HG02938 (cell line): ENCODE measurements around the gene SPRR1A.
"Not testable (repeated sequence)": the region's sequence is repeated elsewhere in the genome, so short reads cannot be mapped to it uniquely, and the experiment has no call there.

Experiments used
- ATAC-seq: cut with Tn5 transposase; IDR thresholded peaks from one replicate; pipeline ENCODE4 v1.9.1; 2021; ENCODE audit warnings: mild to moderate bottlenecking, moderate library complexity; ENCODE audit not compliant: unreplicated experiment

SPRR1A gene

DNA sequence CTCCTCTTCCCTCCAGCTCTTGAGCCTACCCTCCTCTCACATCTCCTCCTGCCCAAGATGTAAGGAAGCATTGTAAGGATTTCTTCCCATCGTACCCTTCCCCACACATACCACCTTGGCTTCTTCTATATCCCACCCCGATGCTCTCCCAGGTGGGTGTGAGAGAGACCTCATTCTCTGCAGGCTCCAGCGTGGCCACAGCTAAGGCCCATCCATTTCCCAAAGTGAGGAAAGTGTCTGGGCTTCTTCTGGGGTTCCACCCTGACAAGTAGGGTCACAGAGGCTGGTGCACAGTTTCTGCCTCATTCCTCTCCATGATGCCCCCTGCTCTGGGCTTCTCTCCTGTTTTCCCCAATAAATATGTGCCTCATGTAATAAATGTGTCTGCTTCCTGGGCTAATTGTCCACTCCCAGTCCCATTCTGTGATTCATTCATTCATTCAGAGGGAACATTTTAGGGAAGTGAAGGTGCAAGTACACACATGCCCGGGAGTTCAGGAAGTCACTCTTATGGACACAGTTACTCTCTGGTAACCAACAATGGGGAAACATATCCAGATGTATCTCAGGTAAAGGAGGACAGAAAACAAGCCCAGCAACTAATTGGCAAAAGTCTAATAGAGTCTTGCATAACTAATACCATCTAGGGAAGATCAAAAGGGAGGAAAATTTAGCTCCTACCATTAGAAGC is 11.5 kb upstream of the SPRR1A start:
- ATAC-seq = no peak

DNA sequence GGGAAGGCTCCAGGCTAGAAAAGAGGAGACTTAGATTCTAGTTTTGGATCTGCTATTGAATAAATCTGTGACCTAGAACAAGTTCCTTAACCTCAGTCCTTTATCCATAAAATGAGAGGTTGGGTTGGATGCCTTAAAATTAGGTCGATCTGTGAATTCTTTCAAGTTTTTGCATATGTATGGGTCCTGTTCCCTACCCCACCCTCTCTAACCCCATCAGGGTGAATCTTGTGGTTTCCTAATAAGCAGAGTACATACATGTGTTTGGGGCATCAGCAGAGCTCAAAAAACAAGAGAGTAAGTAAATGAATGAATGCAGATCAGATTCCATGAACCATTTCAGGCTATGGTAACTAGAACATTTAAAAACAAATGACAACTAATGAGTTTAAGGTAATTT is 7.2 kb upstream of the SPRR1A start:
- ATAC-seq = no peak

DNA sequence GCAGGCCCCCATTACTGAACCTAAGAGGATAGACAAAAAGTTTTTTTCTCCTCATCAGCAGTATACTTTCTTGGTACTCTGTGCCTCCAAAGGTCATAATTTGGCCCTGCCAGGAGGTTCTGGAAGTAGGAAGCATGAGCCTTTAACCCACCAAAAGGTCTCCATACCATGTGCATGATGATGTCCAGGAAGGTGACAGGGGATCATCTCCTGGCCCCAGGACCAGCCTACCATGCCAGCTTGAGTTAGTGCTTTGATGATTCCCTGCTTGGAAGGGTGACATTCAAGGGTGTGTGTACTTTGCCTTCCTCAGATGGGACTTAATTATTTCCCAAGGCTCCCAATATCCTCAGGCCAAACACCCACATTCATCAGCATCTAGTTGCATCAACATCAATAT is 6.3 kb upstream of the SPRR1A start:
- ATAC-seq = no peak

DNA sequence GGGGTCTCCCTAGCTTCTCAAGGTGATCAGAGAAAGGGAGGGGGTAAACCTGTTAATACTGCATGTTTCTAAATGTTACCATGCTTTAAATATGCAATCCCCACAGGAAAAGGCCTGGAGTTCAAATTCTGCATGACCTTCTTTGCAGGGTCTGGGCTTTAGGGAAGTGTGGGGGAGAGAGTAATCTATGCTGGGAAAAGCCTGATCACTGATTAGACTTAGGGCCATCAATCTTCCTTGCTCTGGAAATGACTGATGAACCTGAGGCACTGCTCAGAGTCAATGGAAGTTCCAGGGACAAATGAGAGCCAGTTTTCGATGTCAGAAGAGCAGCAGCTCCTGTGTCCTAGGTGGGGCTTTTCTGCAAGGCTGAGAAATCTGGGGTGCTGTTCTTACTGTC is 3.2 kb upstream of the SPRR1A start:
- ATAC-seq = no peak

DNA sequence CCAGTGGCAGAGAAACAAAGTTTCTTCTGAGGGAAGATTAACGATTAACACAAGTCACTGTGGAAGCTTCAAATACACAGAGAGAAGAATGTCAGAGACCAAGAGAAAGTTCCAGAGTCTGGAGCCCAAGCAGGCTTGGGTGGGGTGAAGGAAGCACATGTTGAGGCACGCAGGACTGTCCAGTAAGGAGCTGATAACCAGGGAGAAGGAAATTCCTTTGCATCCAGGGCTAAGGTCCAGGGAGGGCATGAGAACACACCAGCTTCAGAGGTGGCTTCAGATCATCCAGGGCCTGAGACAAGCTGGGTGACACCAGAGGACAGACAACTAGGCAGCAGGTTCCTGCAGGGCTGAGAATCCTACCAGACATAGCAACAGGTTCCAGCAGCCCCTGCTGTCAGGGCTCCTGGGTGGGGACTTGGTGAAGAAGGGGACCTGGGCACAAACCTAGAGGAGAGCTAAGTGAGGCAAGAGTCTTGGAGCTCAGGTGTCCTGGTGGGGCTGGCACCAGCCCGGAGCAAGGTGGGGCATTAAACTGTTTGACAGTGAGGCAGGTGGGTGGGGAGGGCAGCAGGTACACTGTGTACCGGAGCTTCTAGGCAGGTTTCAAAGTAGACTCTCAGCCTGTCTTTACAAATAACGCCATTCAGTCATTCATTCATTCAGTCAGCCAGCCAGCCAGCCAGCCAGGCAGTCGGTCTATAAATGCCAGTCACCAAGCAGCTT is 2.6 kb upstream of the SPRR1A start:
- ATAC-seq = no peak

DNA sequence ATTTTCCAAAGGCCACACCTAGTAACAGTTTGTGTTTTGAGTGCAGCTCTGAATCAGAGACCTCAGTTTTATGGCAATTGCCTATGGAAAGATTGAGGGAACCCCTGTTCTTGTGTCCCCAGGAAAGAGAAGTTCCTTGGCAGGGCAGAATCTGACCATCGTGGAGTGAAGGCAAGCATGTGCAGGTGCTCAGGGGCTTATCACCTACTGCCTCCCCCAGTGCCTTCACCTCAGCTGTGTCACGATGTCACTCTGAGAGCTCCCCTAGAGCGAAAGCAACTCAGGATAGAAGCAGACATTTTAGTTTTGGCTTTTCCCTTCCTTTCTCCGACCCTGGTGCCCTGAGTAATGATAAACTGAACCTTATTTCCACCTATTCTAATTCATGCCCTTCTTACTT is 1.8 kb upstream of the SPRR1A start:
- ATAC-seq = no peak

DNA sequence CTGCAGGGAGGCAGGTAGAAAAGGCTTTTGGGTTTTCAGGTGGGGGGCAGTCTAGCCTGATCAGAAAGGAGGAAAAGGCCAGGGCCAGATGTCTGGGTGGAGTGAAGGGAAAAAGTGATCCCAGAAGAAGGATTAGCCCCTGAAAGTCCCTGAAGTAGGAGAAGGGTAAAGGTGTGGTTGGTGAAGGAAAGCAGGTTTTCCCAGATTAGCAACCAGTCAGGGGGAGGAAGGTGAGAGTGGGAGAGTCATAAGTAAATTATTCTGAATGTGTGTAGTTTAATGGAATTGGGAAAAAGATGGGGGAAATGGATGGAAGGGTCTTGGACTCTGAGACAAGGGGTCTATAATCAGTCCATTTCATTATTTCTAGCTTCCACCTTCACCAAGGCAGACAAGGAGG is 647 bp upstream of the SPRR1A start:
- ATAC-seq = no peak

DNA sequence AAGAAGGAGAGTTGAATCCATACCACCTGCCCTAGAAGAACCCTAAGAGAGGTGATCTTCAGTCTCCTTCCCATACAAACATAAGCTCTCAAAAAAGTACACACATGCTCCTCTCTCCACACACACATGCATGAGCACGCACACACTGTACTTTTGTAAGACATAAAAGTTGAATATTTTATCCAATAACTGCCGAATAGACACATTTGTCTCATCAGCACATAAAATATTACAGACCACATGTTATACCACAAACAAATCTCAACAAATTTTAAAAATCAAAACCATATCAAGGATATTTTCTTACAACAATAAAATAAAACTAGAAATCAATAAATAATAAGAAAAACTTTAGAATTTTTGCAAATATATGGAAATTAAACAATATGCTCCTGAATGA is 2.7 kb downstream of the SPRR1A start:
- no peak for ATAC-seq

DNA sequence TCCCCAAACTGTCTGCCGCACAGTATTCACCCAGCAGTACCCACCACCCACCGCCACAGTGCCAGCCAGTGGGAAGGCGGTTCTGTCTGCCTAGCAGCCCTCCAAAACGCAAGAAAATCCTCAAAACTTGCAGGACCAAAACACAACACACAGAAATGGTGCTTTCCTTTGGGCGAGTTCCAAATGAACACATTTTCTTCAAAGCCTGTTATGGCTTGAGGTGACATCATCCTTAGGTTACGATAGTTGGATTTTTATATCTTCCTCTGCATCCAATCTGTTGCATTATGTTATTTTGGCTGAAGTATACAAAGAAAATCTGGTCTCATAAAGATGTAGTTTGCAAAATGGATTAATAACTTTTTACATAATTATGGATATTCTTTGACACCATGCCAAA is 9.3 kb downstream of the SPRR1A start:
- no peak for ATAC-seq

DNA sequence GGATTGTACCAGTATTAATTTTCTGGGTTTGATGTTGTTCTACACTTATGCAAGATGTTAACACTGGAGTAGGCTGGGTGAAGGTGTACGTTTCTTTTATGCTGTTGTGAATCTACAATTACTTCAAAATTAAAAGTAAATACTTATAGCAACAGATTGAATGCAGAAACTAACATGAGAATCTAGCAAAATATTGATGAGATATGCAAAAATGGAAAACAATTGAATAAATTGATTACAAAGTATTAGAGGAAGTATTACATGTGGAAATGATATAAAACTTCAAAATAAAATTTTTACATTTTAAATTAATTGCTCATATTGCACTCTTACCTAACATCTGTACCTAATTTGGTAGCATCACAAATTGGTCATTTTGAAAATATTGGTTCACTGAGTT is 12.0 kb downstream of the SPRR1A start:
- ATAC-seq = no peak

DNA sequence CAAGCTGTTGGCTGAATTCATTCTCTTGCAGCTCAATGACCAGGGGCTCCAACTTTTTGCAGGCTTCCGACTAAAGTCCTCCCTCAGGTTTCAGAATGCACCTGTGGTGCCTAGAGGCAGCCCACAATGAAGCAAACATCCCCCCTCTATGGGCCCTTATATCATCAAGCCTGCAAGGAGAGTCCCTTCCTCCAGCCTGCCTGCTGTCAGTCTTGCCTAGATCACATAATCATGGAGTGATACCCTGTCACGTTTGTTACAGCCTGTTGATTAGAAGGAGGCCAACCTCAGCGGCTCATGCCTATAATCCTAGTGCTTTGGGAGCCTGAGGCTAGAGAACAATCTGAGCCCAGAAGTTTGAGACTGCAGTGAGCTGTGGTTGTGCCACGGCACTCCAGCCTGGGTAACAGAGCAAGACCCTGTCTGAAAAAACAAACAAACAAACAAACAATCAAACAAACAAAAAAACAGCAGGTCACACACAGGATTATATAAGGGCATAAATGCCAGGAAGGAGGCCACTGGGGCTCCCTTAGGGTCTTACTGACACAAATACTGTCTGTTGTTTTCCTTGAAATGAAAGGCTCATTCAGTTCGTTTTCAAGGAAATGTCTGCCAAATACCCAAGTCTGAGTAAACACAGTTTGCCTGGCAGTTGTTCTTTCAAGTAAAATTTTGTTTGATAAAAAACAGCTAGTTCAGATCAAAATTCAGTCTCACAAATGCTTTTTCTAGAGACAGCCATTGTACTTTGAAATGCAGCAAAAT is 12.9 kb downstream of the SPRR1A start:
- no peak for ATAC-seq

DNA sequence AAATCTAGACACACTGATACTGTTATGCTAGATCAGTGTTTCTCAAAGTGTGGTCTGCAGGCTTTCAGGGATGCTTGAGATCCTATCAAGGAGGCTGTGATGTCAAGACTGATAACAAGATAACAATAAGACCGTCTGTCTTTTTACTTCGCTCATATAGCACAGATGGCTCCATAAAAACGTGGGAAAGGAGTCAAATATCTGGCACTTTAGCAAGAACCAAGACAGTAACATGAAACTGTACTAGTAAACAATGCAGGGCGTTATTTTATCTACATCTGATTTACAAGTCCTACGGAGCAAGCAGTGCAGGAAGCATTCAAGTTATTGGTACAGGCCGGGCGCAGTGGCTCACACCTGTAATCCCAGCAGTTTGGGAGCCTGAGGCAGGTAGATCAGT is 14.0 kb downstream of the SPRR1A start:
- ATAC-seq = no peak

DNA sequence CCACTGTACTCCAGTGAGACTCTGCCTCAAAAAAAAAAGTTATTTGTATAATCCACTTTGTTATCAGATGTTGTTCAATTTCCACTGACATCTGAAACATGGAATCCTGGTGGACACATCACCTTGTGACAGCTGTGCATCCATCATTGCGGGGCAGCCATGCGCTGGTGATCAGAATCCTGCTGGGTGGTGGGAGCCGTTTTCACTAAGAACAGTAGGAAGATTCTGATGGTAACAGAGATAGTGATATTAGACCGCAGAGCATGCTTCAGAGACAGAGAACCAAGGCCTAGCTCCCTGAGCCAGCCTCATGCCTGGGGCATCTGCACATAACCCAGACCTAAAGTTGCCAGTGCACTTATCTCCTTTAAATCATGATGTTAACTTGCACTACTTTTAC is 14.6 kb downstream of the SPRR1A start:
- ATAC-seq = no peak

DNA sequence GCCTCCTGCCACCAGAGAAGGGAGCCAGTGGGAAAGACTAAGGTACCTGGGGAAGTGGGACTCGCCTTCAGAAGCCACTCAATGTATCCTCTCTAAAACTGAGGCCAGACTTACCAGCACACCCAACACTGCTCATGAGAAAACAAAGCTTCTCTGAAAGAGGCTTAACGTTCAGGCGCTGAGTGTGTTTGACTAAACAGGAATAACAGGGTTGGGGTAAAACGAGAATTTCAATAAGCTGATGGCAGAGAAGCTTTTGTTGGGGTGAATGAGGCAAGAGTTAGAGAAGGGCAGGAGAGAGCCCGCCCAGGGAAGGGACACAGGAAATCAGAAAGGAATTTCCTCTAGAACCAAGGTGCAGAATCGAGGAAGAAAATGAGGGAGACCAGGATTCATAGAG is 15.9 kb downstream of the SPRR1A start:
- no peak for ATAC-seq

DNA sequence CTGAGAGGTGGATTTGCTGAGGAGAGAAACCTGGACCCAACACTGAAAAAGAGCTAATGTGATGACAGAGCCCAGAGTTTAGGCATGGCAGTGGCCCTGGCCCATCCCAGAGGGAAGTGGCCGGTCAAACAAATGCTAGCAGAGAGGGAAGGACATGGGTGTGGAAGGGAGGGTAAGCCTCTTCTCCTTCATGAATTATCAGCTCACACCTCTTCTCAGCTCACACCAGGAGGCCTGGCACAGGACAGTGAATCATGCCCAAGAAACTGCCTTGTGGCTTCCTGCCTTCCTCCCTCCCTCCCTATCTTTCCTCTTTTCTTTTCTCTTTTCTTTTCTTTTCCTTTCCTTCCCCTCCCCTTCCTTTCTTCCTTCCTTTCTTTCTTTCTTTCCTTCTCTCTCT is 16.4 kb downstream of the SPRR1A start:
- ATAC-seq = no peak

DNA sequence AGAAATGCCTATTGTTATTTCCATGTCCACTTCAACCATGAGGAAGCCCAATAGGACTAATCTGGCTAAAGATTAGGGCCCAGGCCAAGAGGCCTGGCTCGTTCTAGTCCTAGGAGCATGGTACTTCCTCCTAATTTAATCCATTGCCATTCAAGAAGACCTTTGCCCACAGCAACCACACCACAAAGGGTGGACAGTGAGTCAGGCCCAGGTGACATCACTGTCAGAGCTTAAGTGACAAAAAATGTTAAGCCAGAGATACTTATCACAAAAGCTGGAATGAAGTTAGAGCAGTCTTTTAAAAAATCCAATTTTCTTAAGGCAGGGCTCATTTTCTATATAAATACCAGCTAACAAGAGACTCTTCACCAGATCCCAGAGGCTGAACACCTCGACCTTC is 17.5 kb downstream of the SPRR1A start, which contains the start of gene SPRR3:
SPRR3 (plus strand) TSS at position 368 of the 400 bp plus-strand sequence. CDS start 1,272 bp downstream, outside the sequence.
- no peak for ATAC-seq

DNA sequence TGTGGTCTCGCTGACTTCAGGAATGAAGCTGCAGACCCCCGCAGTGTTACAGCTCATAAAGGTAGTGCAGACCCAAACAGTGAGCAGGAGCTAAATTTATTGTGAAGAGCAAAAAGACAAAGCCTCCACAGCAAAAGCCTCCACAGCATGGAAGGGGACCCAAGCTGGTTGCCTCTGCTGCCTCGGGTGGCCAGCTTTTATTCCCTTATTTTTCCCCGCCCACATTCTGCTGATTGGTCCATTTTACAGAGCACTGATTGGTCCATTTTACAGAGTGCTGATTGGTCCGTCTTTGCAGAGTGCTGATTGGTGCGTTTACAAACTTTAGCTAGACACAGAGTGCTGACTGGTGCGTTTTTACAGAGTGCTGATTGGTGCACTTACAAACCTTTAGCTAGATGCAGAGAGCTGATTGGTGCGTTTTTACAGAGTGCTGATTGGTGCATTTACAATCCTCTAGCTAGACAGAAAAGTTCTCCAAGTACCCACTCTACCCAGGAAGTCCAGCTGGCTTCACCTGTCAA is 27.4 kb downstream of the SPRR1A start:
- ATAC-seq = not testable (repeated sequence)

DNA sequence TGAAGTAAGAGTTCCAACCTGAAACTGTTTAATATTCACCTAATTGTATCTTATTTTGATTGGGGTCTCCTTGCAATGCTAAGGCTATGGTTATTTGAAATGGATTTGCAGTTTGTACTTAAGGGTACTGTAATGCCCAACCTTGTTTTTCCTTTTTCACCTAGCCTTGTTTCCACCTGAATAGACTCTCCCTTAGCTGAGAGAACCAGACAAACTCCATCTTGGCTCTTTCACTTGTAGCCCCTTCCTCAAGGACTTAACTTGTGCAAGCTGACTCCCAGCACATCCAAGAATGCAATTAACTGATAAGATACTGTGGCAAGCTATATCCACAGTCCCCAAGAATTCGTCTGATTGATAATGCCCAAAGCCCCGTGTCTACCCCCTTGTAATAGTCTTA is 37.9 kb downstream of the SPRR1A start:
- ATAC-seq = not testable (repeated sequence)

DNA sequence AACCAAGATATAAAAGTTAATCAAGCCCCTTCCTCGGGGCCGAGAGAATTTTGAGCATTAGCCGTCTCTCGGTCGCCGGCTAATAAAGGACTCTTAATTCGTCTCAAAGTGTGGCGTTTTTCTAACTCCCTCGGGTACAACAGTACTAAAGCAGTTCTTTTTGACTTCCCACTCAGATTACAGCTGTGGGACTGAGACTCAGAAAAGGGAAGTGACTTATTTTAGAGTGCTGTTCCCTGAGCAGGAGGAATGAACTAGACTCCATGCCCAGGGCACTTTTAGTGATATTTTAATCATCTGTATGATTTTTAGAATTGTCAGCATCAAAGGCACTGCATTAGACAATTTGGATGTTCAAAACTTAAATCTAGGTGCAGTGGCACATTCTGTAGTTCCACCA is 38.5 kb downstream of the SPRR1A start:
- not testable (repeated sequence) for ATAC-seq

DNA sequence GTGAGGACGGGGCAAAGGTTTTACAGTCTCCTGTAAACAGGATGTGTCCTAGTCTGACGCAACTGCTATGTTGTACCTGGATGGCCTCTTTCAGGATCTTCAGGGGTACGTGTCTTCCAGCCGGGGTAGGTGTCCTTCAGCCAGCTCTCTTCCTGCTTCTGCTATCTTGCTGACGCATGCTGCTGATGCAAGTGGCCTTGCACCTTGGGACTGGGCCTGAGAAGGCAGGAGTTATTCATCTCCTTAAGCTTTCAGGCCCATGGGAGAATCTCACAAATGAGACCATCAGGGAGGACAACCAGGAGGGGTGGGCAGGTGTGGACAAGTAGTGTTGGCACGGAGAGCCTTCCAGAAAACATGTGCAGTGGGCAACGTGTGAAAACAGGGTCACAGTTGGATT is 39.2 kb downstream of the SPRR1A start:
- ATAC-seq = no peak

DNA sequence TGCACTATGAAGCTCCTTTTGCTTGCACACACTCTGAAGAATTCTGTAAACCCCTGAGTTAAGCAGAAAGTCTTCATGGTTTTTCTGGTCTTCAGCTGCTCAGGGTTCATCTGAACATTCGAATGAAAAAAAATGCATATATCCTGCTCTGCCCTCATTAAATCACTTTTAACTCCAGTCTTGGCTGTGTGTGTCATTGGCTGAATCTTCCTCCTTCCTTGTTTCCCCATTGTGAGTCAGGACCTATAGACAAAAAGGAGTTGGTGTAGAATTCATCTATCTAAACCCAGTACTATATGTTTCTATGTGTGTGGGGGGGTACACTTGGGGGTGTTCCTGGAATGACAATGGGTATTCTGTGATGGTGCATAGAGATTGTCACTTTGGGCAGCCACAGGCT is 40.5 kb downstream of the SPRR1A start:
- ATAC-seq = no peak

DNA sequence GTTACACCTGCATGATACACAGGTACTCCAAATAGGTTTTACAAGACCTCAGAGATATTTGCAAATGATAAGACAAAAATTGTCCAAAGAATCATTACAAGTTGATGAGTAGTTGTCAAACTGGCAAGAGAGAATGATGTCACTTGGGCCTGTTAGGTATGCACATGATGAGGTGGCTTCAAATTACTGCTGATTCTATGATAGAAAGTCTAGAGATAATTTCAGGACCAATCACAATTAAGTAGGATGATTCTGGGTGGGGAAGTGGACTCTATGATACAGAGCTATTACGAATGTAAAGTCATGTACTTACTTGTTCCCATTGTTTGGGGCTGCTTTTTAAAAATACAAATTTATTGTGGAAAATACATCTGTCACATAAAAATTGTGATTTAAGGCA is 41.9 kb downstream of the SPRR1A start:
- ATAC-seq = no peak
